Measurements from ENCODE around the gene SMOC2.

Gene SMOC2

GRCh38 chr6:168678588-168678987 lies 237.6 kb downstream of the SMOC2 start:
- TF ChIP-seq ZBTB7A (IDR thresholded peaks at IDR 0.05; ENCODE audit: low read depth) = no peak
- TF ChIP-seq CEBPB (IDR thresholded peaks at IDR 0.05) = no peak
- TF ChIP-seq FOXM1 (IDR thresholded peaks at IDR 0.05; ENCODE audit: borderline replicate concordance, low read depth) = no peak
- TF ChIP-seq, protein P1, sequence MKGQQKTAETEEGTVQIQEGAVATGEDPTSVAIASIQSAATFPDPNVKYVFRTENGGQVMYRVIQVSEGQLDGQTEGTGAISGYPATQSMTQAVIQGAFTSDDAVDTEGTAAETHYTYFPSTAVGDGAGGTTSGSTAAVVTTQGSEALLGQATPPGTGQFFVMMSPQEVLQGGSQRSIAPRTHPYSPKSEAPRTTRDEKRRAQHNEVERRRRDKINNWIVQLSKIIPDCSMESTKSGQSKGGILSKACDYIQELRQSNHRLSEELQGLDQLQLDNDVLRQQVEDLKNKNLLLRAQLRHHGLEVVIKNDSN (IDR thresholded peaks at IDR 0.05) = no peak
- TF ChIP-seq TCF12 (IDR thresholded peaks at IDR 0.05; ENCODE audit: low read depth) = no peak
- no peak for TF ChIP-seq EGR1 (IDR thresholded peaks at IDR 0.05)
- TF ChIP-seq TEAD4 (IDR thresholded peaks at IDR 0.05) = no peak
- no peak for TF ChIP-seq CREB1 (IDR thresholded peaks at IDR 0.05; ENCODE audit: low read depth)
- TF ChIP-seq RAD21 (IDR thresholded peaks at IDR 0.05; ENCODE audit: low read depth) = no peak
- no peak for TF ChIP-seq EP300 (IDR thresholded peaks at IDR 0.05; ENCODE audit: borderline replicate concordance)
- no peak for TF ChIP-seq YY1 (IDR thresholded peaks at IDR 0.05; ENCODE audit: low read depth)
- TF ChIP-seq, protein P2, sequence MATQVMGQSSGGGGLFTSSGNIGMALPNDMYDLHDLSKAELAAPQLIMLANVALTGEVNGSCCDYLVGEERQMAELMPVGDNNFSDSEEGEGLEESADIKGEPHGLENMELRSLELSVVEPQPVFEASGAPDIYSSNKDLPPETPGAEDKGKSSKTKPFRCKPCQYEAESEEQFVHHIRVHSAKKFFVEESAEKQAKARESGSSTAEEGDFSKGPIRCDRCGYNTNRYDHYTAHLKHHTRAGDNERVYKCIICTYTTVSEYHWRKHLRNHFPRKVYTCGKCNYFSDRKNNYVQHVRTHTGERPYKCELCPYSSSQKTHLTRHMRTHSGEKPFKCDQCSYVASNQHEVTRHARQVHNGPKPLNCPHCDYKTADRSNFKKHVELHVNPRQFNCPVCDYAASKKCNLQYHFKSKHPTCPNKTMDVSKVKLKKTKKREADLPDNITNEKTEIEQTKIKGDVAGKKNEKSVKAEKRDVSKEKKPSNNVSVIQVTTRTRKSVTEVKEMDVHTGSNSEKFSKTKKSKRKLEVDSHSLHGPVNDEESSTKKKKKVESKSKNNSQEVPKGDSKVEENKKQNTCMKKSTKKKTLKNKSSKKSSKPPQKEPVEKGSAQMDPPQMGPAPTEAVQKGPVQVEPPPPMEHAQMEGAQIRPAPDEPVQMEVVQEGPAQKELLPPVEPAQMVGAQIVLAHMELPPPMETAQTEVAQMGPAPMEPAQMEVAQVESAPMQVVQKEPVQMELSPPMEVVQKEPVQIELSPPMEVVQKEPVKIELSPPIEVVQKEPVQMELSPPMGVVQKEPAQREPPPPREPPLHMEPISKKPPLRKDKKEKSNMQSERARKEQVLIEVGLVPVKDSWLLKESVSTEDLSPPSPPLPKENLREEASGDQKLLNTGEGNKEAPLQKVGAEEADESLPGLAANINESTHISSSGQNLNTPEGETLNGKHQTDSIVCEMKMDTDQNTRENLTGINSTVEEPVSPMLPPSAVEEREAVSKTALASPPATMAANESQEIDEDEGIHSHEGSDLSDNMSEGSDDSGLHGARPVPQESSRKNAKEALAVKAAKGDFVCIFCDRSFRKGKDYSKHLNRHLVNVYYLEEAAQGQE (IDR thresholded peaks at IDR 0.05; ENCODE audit: low read depth) = no peak
- TF ChIP-seq, protein P3, sequence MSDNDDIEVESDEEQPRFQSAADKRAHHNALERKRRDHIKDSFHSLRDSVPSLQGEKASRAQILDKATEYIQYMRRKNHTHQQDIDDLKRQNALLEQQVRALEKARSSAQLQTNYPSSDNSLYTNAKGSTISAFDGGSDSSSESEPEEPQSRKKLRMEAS (IDR thresholded peaks at IDR 0.05) = no peak

DNA sequence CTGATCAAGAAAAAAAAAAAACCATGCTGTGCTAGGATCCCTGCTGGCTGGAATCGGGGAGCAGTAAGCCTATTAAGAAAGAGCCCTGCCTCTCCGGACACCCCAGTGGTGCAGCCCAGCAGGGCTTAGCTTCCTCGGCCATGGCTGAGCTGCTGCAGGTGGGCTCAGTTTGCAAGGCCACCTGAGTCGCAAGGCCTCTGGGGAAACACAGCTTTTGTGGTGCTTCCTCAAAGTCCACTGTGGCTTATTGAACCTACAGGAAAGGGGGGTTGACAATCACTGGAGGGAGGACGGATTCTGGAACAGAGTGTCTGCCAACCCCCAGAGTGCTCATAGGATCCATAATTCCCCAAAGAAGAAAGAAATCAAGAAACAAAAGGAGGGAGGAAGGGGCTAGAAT lies 240.8 kb downstream of the SMOC2 start:
- TF ChIP-seq TEAD4 (IDR thresholded peaks at IDR 0.05) = no peak
- TF ChIP-seq TAF1 (IDR thresholded peaks at IDR 0.05; ENCODE audit: low read depth) = no peak
- TF ChIP-seq CEBPB (IDR thresholded peaks at IDR 0.05) = no peak
- TF ChIP-seq CREB1 (IDR thresholded peaks at IDR 0.05; ENCODE audit: low read depth) = no peak
- TF ChIP-seq RAD21 (IDR thresholded peaks at IDR 0.05; ENCODE audit: low read depth) = no peak
- no peak for TF ChIP-seq YY1 (IDR thresholded peaks at IDR 0.05; ENCODE audit: low read depth)

- TF ChIP-seq EP300 (IDR thresholded peaks at IDR 0.05; ENCODE audit: borderline replicate concordance) (no peak), EGR1 (IDR thresholded peaks at IDR 0.05) (no peak), TCF12 (IDR thresholded peaks at IDR 0.05; ENCODE audit: low read depth) (no peak), CREB1 (IDR thresholded peaks at IDR 0.05; ENCODE audit: low read depth) (no peak), RAD21 (IDR thresholded peaks at IDR 0.05; ENCODE audit: low read depth) (no peak), ZBTB7A (IDR thresholded peaks at IDR 0.05; ENCODE audit: low read depth) (no peak), TAF1 (IDR thresholded peaks at IDR 0.05; ENCODE audit: low read depth) (no peak), FOXM1 (IDR thresholded peaks at IDR 0.05; ENCODE audit: borderline replicate concordance, low read depth) (no peak), TEAD4 (IDR thresholded peaks at IDR 0.05) (no peak), CEBPB (IDR thresholded peaks at IDR 0.05) (no peak), NFIC (IDR thresholded peaks at IDR 0.05) (no peak)
- TF ChIP-seq, protein P3 (IDR thresholded peaks at IDR 0.05) = no peak
- TF ChIP-seq, protein P1 (IDR thresholded peaks at IDR 0.05) = no peak
- TF ChIP-seq, protein P2 (IDR thresholded peaks at IDR 0.05; ENCODE audit: low read depth) = no peak
These were observed 242.6 kb downstream of the SMOC2 start for GRCh38 chr6:168683621-168684020.

- TF ChIP-seq, protein P1 (IDR thresholded peaks at IDR 0.05) = no peak
- no peak for TF ChIP-seq CEBPB (IDR thresholded peaks at IDR 0.05)
- TF ChIP-seq TCF12 (IDR thresholded peaks at IDR 0.05; ENCODE audit: low read depth) = no peak
- TF ChIP-seq TAF1 (IDR thresholded peaks at IDR 0.05; ENCODE audit: low read depth) = no peak
- no peak for TF ChIP-seq ZBTB7A (IDR thresholded peaks at IDR 0.05; ENCODE audit: low read depth)
- TF ChIP-seq YY1 (IDR thresholded peaks at IDR 0.05; ENCODE audit: low read depth) = no peak
- no peak for TF ChIP-seq FOXM1 (IDR thresholded peaks at IDR 0.05; ENCODE audit: borderline replicate concordance, low read depth)
- TF ChIP-seq EGR1 (IDR thresholded peaks at IDR 0.05) = no peak
- TF ChIP-seq CREB1 (IDR thresholded peaks at IDR 0.05; ENCODE audit: low read depth) = no peak
- TF ChIP-seq EP300 (IDR thresholded peaks at IDR 0.05; ENCODE audit: borderline replicate concordance) = no peak
- TF ChIP-seq RAD21 (IDR thresholded peaks at IDR 0.05; ENCODE audit: low read depth) = no peak
- TF ChIP-seq, protein P2 (IDR thresholded peaks at IDR 0.05; ENCODE audit: low read depth) = no peak
- TF ChIP-seq TEAD4 (IDR thresholded peaks at IDR 0.05) = no peak
These were observed 243.5 kb downstream of the SMOC2 start for GRCh38 chr6:168684471-168684870.
